Karpas-422 (cell line): ENCODE measurements around the gene CMC4. TPM values are rescaled to one million over a fixed set of nuclear protein-coding genes. Genes with fewer than 3 reads are reported as not detected.

Experiments used
- DNase-seq: peaks from one replicate; pipeline ENCODE4 v3.0.0-alpha.2; 2015
- H2AFZ ChIP-seq: fragments of 200-600 bp; sonication (generic); 2 replicates; pipeline ENCODE4 v1.6.1; 2014; ENCODE audit warnings: antibody characterized with exemption, low read length, mixed read lengths
- H3K27ac ChIP-seq: fragments of 200-600 bp; sonication (generic); 2 replicates; pipeline ENCODE4 v1.5.1; 2014; ENCODE audit warnings: mild to moderate bottlenecking, low read length, moderate library complexity
- H3K27me3 ChIP-seq: fragments of 200-600 bp; sonication (generic); 2 replicates; pipeline ENCODE4 v1.6.1; 2014; ENCODE audit warnings: low read length, mixed read lengths
- H3K36me3 ChIP-seq: fragments of 200-600 bp; sonication (generic); 2 replicates; pipeline ENCODE4 v1.6.1; 2014; ENCODE audit warnings: low read length, mixed read lengths; ENCODE audit not compliant: insufficient read depth
- H3K4me1 ChIP-seq: fragments of 200-600 bp; sonication (generic); 2 replicates; pipeline ENCODE4 v1.6.1; 2014; ENCODE audit warnings: mild to moderate bottlenecking, low read length, mixed read lengths
- H3K4me2 ChIP-seq: fragments of 200-600 bp; sonication (generic); 2 replicates; pipeline ENCODE4 v1.6.1; 2014; ENCODE audit warnings: low read length, low read depth, mild to moderate bottlenecking; ENCODE audit not compliant: poor library complexity, severe bottlenecking
- H3K4me3 ChIP-seq: fragments of 200-600 bp; sonication (generic); 2 replicates; pipeline ENCODE4 v1.5.1; 2014; ENCODE audit warnings: mild to moderate bottlenecking, antibody characterized with exemption, low read length, mixed read lengths
- H3K79me2 ChIP-seq: fragments of 200-600 bp; sonication (generic); 2 replicates; pipeline ENCODE4 v1.6.1; 2014; ENCODE audit warnings: mild to moderate bottlenecking, low read length, mixed read lengths
- H3K9ac ChIP-seq: fragments of 200-600 bp; sonication (generic); 2 replicates; pipeline ENCODE4 v1.6.0; 2014; ENCODE audit warnings: low read length
- H3K9me2 ChIP-seq: fragments of 200-600 bp; sonication (generic), shearing (Covaris generic); replicated peaks from 2 replicates; pipeline ENCODE4 v1.6.0; 2014; ENCODE audit warnings: mild to moderate bottlenecking, low read length, moderate library complexity; ENCODE audit not compliant: insufficient read depth
- H3K9me3 ChIP-seq: fragments of 300-700, 200-600 bp; sonication (generic); 2 replicates; pipeline ENCODE4 v1.6.1; 2014; ENCODE audit warnings: low read length, mixed read lengths
- H4K20me1 ChIP-seq: fragments of 200-600 bp; sonication (generic); 2 replicates; pipeline ENCODE4 v1.6.1; 2014; ENCODE audit warnings: mild to moderate bottlenecking, antibody characterized with exemption, low read length, low read depth; ENCODE audit not compliant: insufficient read depth
- total RNA-seq: library from RNA; depleted of rRNA; stranded (reverse); fragments of >200 nt; shearing (Covaris generic); gene quantifications from 2 replicates; pipeline ENCODE4 v1.2.3, GENCODE V29; 2014; ENCODE audit warnings: low replicate concordance; rRNA removed

CMC4 gene, protein sequence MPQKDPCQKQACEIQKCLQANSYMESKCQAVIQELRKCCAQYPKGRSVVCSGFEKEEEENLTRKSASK
- 15.8 and 36.1 TPM in 2 replicates for total RNA-seq

GRCh38 chrX:155070975-155071693 lies at the start of gene CMC4, which contains the start of the genes BRCC3 and MTCP1:
CMC4 (minus strand) TSS chrX:155071136; CDS start chrX:155064023, 7,113 bp downstream.
BRCC3 (plus strand) TSS chrX:155071508; CDS start chrX:155071528, 20 bp downstream.
MTCP1 (minus strand) TSS chrX:155071136; CDS start chrX:155066010, 5,126 bp downstream.
- no peaks in the 10 kb centered on the region for H3K27me3 ChIP-seq
- H3K27ac ChIP-seq = peak within 1 kb of the TSS; percentile 86
- H2AFZ ChIP-seq = peak within 1 kb of the TSS; percentile 36; the same call in 1 of the 2 replicates
- no peaks in the 10 kb centered on the region for H4K20me1 ChIP-seq
- peak within 1 kb of the TSS; percentile 86 for H3K4me3 ChIP-seq
- peak within 1 kb of the TSS; percentile 74 for H3K4me2 ChIP-seq
- no peaks in the 10 kb centered on the region for H3K9me2 ChIP-seq
- H3K9ac ChIP-seq = peak within 1 kb of the TSS; percentile 85
- no peaks in the 10 kb centered on the region for H3K9me3 ChIP-seq
- H3K36me3 ChIP-seq = peaks cover 19% of the 10 kb centered on the region; the same call in 1 of the 2 replicates
- H3K4me1 ChIP-seq = peaks cover 47% of the 10 kb centered on the region
- peak; percentile 94 for DNase-seq
- H3K79me2 ChIP-seq = peaks cover 89% of the 10 kb centered on the region

- H3K4me1 ChIP-seq = no peaks in the 10 kb centered on the region
- no peaks in the 10 kb centered on the region for H4K20me1 ChIP-seq
- H3K36me3 ChIP-seq = peaks cover 10% of the 10 kb centered on the region
- no peak overlapping the region for H2AFZ ChIP-seq
- no peaks in the 10 kb centered on the region for H3K27me3 ChIP-seq
- DNase-seq = no peak
- no peaks in the 10 kb centered on the region; the same call in none of the 2 replicates for H3K9me3 ChIP-seq
- H3K4me2 ChIP-seq = no peak overlapping the region
- H3K4me3 ChIP-seq = no peak overlapping the region
- no peaks in the 10 kb centered on the region for H3K79me2 ChIP-seq
- no peak overlapping the region for H3K9ac ChIP-seq
- no peak overlapping the region for H3K27ac ChIP-seq
- no peaks in the 10 kb centered on the region; the same call in 1 of the 2 replicates for H3K9me2 ChIP-seq
Measured at GRCh38 chrX:155115174-155115819, 44.4 kb upstream of the CMC4 start.

DNA sequence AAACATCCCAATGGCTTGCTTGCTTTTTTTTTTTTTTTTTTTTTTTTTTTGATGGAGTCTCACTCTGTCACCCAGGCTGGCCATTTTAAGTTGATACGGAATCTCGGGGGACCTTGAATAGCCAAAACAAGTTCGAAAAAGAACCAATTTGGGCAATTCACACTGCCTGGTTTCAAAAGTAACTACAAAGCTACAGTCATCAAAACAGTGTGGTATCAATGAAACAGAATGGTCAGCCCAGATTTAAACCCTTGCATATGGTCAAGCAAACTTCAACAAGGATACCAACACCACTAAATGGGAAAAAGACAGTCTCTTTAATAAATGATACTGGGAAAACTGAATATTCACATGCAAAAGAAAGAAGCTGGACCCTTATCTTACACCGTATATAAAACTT lies 42.2 kb upstream of the CMC4 start:
- Histone ChIP-seq H3K4me3 (no peak overlapping the region), H3K36me3 (peaks cover 18% of the 10 kb centered on the region), H4K20me1 (no peaks in the 10 kb centered on the region), H3K27me3 (no peaks in the 10 kb centered on the region), H3K79me2 (no peaks in the 10 kb centered on the region), H3K4me2 (no peak overlapping the region), H3K27ac (no peak overlapping the region), H3K9ac (no peak overlapping the region), H3K9me3 (no peaks in the 10 kb centered on the region; the same call in none of the 2 replicates), H3K4me1 (no peaks in the 10 kb centered on the region), H2AFZ (no peak overlapping the region), H3K9me2 (no peaks in the 10 kb centered on the region; the same call in 1 of the 2 replicates)
- DNase-seq = no peak

GRCh38 chrX:155112171-155112570 lies 41.2 kb upstream of the CMC4 start:
- H3K9me3 ChIP-seq = no peaks in the 10 kb centered on the region; the same call in none of the 2 replicates
- H3K9ac ChIP-seq = no peak overlapping the region
- DNase-seq = no peak
- peaks cover 25% of the 10 kb centered on the region for H3K36me3 ChIP-seq
- H3K4me3 ChIP-seq = no peak overlapping the region
- no peak overlapping the region for H2AFZ ChIP-seq
- no peaks in the 10 kb centered on the region for H4K20me1 ChIP-seq
- no peaks in the 10 kb centered on the region for H3K4me1 ChIP-seq
- H3K4me2 ChIP-seq = no peak overlapping the region
- no peaks in the 10 kb centered on the region for H3K79me2 ChIP-seq
- no peaks in the 10 kb centered on the region for H3K27me3 ChIP-seq
- H3K27ac ChIP-seq = no peak overlapping the region
- no peaks in the 10 kb centered on the region; the same call in 1 of the 2 replicates for H3K9me2 ChIP-seq

GRCh38 chrX:155108427-155108826 lies 37.5 kb upstream of the CMC4 start:
- no peak overlapping the region for H3K27ac ChIP-seq
- H3K27me3 ChIP-seq = no peaks in the 10 kb centered on the region
- H3K9me2 ChIP-seq = no peaks in the 10 kb centered on the region; the same call in 1 of the 2 replicates
- H2AFZ ChIP-seq = no peak overlapping the region
- no peaks in the 10 kb centered on the region; the same call in 1 of the 2 replicates for H3K9me3 ChIP-seq
- H3K4me2 ChIP-seq = no peak overlapping the region
- peaks cover 42% of the 10 kb centered on the region for H3K36me3 ChIP-seq
- no peaks in the 10 kb centered on the region for H4K20me1 ChIP-seq
- H3K4me3 ChIP-seq = no peak overlapping the region
- H3K79me2 ChIP-seq = peaks cover 4% of the 10 kb centered on the region; the same call in 1 of the 2 replicates
- H3K9ac ChIP-seq = no peak overlapping the region
- H3K4me1 ChIP-seq = no peaks in the 10 kb centered on the region
- no peak for DNase-seq

GRCh38 chrX:155105919-155106318 lies 35.0 kb upstream of the CMC4 start:
- H3K79me2 ChIP-seq = peaks cover 4% of the 10 kb centered on the region; the same call in 1 of the 2 replicates
- no peak overlapping the region for H3K4me3 ChIP-seq
- no peak overlapping the region for H3K4me2 ChIP-seq
- H3K27me3 ChIP-seq = no peaks in the 10 kb centered on the region
- H3K27ac ChIP-seq = no peak overlapping the region
- DNase-seq = no peak
- H2AFZ ChIP-seq = no peak overlapping the region
- H3K36me3 ChIP-seq = peaks cover 42% of the 10 kb centered on the region
- H3K4me1 ChIP-seq = no peaks in the 10 kb centered on the region
- no peaks in the 10 kb centered on the region for H3K9me3 ChIP-seq
- no peaks in the 10 kb centered on the region for H3K9me2 ChIP-seq
- H3K9ac ChIP-seq = no peak overlapping the region
- H4K20me1 ChIP-seq = no peaks in the 10 kb centered on the region

DNA sequence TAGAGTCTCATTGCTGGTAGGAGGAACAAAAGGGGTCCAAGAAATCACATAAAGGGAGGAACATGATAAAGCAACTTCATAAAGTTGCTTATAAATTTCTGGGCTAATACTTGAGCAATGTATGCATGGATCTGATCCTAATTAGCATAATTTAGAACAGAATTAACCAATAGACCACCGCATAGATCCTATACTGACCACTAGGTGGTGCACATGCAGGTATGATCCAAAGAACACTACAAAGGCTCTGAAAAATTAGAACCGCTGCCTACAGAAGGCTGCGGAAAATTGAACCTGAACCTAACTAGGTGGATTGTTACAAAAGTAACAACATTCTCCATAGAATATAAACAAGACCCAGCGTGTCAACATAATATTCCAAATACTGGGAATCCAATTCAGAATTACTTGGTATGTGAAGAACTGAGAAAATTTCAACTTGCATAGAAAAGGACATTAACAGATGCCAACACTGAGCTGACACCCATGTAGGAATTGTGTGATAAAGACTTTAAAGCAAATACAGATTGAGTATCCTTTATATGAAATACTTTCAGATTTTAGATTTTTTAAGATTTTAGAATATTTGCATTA lies 23.6 kb upstream of the CMC4 start:
- Histone ChIP-seq H3K9ac (no peak overlapping the region), H3K4me3 (no peak overlapping the region), H2AFZ (no peak overlapping the region), H3K79me2 (0 out of 2 replicates have a peak, but pooled peaks cover 5% of the 10 kb centered on the region), H4K20me1 (no peaks in the 10 kb centered on the region), H3K27me3 (no peaks in the 10 kb centered on the region), H3K9me2 (no peaks in the 10 kb centered on the region), H3K4me1 (no peaks in the 10 kb centered on the region), H3K36me3 (peaks cover 11% of the 10 kb centered on the region), H3K4me2 (no peak overlapping the region), H3K27ac (no peak overlapping the region), H3K9me3 (no peaks in the 10 kb centered on the region)
- DNase-seq = peak; percentile 70
